IPS DF 4.7 (cell line): Measurements from ENCODE around the gene KSR1.
"Not testable (repeated sequence)": the region's sequence is repeated elsewhere in the genome, so short reads cannot be mapped to it uniquely, and the experiment has no call there.

ENCODE experiments used
- DNase-seq: peaks from one replicate; pipeline ENCODE4 v3.0.0-alpha.2; 2013; ENCODE audit warnings: low spot score; ENCODE audit errors: extremely low read depth

KSR1 gene

DNA sequence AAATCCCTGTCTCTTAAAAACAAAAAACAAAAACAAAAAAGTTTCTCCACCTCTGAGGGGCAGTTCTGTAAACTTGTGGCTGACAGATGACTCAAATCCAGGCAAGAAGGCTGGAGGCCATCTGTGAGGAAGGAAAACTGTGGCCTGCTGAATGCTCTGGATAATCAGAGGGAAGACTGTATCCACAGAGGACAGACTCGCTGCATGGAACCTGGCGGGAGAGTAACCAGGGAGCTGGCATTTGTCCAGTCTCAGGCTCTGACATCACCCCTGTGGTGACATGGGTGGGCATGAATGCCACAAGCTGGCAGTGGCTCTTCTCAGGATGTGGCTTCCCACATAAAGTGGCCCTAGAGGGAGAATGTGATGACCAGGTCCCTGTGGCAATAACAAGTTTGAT is 2.8 kb upstream of the KSR1 start:
- no peak for DNase-seq

DNA sequence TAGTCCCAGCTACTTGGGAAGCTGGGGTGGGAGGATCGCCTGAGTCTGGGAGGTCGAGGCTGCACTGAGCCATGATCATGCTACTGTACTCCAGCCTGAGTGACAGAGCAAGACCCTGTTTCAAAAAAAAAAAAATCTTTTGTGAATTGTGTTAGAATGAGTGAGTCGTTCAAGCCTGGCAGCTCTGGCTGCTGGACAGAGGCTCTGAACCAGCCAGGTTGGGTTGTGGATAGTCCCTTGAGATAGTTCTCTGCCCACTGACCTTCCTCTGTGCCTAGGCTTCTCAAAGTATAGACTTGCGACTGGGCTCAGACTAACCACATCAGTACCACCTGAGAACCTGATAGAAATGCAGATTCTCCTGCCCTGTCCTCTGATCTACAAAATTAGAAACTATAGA is 2.2 kb upstream of the KSR1 start:
- no peak for DNase-seq

DNA sequence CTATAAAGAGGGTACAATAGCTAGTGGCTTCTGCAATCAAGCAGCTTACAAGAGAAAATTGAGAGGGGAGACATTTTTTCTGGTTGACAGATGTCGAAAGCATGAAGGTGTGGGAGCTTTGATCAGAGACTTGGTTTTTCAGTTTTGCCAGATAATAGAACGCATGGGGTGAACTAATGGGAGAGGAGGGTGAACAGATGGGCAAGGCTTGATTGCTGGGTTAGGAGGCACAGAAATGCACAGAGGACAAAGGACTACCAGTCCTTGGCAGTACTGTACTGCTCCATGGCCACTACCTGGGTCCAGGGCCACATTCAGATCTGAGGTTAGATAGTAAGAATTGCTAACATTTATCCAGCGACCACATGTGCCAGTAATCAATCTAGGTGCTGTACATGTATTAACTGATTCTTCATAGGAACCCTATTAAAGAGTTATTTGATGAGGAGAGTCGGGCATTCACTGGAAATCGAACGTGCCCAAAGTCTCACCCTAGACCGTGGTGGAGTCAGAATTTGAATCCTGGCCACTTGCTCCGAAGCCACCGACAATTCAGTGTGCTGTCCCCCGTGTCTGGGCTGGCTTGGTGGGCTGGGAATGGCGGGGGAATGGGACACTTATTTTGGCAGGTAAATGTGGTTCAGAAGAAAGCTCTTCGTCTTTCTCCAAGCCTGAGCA is 873 bp upstream of the KSR1 start:
- DNase-seq, result no peak

DNA sequence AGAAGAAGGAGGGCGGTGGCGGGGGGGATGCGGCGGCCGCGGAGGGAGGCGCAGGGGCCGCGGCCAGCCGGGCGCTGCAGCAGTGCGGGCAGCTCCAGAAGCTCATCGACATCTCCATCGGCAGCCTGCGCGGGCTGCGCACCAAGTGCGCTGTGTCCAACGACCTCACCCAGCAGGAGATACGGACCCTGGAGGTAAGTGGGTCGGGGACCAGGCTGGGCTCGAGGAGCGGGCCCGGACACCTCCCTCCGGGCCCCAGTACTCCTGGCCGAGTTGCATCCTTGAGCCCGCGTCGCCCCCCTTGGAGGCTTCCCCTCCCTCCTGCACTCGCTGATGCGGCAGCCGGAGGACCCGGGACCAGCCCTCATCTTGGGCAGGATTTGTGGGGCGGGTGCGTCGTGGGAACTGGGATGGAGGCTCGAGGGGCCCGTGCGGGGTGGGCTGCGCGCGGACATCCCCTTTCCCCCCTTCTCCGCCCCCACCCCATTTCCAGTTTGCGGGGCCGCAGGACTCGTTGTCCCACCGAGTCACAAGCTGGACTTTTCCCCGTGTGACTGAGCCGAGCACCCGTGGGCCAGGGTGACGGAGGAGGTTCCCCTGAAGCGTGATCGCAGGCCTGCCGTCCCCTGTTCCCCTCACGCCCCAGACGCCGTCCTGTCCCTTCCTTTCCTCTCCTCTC is 572 bp downstream of the KSR1 start:
- DNase-seq, result no peak

DNA sequence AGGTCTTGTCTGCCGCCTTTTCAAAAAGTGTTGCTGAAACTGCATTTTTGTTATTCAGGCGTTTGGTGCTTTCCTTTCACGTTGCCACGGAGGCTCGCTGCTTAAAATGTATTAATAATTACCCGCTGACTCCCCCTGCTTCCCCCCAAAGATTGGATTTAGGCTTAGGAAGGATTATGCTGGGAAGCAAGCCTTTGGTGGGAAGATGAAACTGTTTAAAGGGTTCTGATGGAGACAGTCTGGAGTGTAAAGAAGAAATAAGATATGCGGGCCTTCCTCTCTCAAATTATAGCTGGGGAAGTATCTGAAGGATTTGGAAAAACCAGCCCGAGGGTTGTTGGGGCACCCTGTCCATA is 1.1 kb downstream of the KSR1 start:
- no peak for DNase-seq

DNA sequence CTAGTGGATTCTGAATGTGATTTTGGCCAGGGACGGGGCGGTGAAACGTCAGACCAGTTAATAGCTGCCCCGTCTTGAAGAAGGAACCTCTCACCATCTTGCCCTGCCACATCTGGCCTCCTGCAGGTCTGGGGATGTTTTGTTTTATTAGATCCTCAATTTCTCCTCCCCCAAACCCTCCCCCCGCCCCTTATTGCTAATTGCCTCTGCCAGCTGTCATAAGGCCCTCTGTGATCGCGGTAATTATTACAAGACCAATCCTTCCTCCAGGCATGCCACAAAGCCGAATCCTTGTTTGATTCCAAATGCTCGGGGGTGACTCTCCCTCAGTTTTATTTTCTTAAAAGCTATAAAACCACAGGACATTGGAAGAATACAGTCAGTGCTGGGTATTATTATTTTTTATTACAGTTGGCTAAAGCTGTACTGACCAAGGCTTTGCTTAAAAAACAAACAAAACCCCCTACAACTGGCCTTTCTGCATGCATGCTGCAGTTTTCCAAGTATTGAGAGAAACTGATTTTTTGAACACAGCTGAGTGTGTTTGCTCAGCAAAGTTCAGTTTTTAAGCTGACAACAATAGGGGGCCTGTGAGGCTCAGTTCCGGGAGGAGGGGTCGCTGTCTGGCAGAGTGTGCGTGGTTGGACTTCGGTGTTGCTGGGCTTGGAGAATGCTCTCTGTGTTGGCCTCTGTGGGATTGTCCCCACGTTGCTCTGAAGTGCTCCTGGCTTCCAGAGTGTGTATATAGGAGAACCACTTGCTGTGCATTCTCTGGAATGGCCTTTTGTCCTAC is 1.7 kb downstream of the KSR1 start:
- no peak for DNase-seq

DNA sequence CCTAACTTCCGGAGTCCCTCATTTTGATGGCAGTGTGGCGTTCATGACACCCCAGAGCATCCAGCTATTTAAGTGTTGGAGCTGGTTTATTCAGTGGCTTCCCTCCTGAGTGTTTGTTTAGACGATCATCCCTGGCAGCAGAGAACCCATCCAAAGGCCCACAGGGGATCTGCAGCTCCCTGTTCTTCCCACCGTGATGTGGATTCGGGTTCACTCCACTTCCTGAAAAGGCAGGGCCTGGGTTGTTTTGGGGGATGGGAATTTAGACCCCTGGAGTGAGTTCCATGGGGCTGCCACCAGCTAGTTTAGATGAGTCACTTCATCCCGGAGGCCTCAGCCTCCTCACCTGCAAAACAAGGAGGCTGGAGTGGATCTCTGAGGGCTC is 2.3 kb downstream of the KSR1 start:
- DNase-seq, result peak; percentile 46

DNA sequence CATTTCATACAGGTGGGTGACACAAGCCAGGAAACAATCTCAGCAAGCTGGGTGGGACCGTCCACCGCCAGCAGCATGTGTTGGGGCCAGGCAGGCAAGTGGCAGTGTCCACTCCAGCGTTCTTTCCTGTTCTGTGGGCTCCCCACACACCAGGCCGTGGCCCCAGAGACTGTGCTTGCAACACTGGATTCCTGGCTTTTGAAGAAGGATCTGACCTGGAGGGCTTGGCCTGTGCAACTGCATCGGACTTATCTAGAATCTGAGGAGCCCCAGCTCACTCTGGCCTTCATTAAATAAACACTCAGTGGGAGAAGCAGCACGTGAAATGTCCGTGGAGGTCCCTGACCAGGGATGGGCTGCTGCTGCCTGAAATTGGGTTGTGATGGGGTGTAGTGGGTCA is 3.2 kb downstream of the KSR1 start:
- DNase-seq, result no peak

DNA sequence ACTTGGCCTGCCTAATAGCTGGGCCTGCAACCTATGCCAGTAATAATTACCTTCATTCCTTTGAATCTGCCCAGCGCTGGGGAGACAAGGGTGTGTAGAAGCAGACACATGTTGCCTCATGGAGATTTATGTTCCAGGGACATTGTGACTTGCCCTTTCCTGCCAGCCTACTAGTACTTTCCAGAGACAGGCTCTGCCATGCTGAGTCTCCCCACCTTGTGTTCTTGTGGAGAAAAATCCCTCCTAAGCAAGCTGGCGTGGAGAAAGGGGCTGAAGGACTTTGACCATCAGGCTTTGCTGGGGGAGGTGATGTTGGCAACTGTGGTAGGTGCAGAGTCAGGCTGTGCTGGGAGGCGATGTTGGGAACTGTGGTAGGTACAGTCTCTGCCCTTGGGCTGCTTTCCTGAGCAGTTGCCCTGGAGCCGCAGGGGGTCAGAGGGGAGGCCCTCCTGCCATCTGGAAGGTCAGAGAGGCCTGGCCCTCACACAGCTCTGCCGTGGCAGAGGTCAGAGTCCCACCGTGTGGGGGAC is 4.0 kb downstream of the KSR1 start:
- DNase-seq, result no peak

DNA sequence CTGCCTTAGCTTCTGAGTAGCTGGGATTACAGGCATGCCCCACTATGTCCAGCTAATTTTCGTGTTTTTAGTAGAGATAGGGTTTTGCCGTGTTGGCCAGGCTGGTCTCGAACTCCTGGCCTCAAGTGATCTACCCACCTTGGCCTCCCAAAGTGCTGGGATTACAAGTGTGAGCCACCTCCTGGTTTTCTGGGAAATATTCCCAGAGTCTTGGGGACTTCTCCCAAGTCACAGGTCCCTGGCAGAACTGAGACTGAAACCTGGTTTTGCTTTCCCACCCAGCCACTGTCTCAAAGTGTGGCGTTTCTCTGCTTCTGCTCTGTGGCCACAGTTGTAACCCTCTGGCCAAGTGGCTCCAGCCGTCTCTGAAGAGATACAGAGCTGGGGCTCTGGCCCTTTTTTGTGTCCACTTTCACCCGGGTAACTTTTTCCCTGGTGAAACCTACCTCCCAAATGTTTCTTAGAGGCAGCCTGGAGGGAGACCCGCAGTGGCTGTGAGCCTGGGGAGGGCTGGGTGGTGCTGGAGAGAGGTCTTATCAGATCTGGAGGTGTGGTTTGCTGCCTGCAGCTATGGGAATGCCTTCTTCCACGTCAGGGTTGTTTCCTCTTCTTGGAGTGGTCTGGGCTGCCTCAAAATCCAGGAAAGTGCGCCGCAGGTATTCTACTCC is 5.1 kb downstream of the KSR1 start:
- no peak for DNase-seq

DNA sequence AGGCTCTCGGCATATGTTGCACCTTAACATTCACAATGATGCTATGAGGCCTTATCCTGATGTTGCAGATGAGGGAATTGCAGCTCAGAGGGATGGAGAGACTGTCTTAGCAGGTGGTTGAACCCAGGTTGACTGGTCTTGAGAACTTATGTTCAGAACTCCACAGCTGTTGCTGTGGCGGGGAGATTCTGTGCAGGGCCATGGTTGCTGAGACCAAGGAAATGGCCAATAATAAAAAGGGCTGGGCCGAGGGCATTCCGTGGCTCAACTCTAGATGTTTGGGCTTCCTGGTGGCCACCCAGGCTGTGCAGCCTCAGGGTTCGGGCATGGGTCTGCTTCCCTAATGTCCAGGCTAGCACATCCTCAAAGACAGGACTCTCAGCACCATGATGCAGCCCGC is 5.9 kb downstream of the KSR1 start:
- DNase-seq, result no peak

DNA sequence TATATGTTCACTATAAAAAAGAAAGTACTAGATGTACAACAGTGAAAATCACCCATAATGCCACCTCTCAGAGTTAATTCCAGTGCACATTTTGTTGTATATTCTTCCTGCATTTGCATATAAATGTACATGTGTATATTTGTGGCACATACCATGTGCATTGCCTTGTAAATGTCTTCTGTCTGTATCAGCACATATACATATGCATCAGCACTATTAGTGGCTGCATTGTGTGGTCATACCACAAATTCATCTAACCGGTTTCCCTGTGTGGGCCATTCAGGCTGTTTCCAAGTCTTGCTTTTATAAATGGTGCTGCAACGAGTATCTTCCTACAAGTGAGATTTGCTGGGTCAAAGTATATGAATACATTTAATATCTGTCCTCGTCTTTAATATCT is 6.5 kb downstream of the KSR1 start:
- DNase-seq, result no peak

DNA sequence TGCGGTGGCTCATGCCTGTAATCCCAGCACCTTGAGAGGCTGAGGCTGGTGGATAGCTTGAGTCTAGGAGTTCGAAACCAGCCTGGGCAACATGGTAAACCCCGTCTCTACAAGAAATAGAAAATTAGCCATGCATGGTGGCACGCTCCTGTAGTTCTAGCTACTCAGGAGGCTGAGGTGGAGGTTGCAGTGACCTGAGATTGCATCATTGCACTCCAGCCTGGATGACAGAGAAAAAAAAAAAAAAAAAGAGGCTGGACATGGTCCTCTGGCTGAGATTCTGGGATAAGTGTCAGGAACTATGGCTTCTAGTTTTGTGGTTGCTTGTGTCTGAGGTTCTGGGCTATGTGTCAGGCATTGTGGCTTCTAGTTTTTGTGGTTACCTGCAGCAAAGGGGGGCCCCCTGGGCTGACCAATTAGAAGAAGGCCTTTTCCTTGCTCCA is 7.0 kb downstream of the KSR1 start:
- DNase-seq, result no peak

DNA sequence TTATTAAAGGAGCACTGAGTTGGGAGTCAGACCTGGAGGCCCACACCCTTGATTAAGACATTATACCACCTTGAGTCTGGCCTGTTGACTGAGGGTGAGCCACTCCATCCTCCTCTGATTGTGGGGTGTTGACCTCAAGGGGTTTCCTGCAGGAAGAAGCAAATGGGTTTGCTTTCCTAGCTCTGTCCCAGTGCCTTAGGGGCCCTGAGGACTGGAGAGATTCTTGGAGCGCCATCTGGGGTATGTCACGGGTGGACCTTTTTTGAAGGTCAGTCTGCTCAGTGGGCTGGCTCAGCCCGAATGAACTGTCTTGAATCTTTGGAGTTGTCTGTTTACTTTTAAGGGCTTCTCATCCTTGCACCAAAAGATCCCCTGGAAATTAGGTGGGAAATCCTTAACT is 7.8 kb downstream of the KSR1 start:
- DNase-seq, result not testable (repeated sequence)

DNA sequence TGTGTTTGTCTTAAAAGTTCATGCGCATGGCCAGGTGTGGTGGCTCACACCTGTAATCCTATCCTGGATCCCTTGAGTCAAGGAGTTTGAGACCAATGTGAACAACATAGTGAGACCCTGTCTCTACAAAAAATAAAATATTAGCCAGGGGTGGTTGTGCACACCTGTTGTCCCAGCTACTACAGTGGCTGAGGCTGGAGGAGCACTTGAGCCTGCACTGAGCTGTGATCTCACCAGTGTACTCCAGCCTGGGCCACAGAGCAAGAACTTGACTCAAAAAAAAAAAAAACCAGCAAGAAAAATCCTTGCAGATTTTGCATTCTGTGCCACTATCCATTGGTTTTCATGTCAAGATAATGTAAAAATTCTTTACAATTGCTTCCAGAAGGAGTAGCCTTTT is 8.2 kb downstream of the KSR1 start:
- no peak for DNase-seq

DNA sequence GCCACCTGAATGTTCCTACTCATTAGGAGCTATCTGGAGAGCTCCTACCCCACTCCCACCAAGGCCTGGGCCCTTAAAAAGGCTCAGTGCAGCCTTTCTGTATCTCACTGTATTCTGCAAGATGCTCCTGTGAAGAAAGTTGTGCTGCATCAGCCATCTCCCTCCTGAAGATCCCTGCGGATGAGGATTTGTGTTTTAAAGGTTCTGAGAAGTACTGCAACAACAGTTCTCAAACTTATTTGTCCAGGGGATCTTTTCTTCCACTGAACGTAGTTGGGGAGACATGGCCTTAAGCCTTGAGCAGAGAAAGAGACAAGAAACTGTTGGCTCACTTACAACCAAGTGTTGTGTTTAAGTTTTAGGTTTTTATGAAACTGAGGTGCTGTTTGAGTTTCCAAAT is 9.6 kb downstream of the KSR1 start:
- DNase-seq, result not testable (repeated sequence)

DNA sequence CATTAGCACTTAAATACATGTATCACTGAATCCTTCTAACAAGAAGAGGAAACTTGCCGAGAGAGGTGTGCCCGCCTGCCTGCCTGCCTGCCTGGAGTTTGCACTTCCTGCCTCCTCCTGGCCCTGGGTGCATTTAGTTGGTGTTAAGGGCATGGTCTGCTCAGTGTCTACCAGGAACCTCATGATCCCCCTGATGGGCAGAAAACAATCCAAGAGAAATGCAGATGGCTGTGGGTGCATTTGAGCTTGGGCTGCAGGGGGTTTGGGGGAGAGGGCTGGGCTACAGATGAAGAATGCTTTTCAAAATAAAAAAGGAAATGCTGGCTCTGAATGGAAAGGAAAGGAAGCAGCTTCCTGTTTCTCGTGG is 10.1 kb downstream of the KSR1 start:
- no peak for DNase-seq

DNA sequence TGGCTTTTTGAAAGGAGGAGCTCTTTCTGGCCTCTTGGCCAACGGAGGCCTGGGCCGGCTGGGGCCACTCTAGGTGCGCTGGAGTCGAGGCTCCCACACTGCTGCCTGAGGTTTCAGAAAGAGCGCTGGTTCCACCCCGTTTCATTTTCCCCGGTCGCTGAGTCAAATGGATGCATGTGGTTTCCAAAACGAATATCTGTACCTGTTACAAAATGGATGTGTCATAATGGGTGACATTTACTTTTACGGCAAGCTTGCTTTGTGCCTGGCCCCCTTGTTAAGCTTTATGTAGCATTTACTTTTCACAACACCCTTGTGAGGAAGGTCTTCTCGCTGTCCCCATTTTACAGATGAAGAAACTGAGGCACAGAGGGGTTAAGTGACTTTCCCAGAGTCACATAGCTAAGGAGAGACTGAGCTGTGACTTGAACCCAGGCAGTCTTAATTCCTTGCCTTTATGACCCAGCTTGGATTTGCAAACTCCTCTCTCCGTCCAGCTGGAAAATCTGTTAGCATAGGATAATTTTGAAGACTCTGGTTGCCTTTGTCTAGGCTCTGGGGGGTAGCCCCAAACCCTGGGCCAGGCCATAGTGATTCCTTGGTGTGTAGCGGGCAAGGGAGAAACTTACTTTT is 10.6 kb downstream of the KSR1 start:
- DNase-seq, result no peak

DNA sequence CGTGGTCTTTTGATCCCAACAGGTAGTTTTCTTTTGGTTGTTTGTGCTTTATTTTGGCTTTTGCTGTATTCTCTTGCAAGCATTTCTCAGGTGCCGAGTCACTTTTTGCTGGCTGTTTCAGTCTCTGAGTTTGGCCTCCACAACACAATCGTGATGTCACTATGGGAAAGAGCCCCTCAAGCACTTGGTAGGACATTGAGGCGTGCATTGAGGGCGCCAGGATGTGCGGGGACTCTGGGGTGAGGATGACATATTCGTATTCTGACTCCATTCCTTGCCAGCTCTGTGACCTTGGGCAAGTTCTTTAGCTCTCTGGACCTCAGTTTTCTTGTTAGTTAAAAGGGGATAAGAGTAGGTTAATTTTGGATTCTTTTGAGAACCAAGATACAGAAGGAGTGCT is 13.0 kb downstream of the KSR1 start:
- DNase-seq, result no peak

DNA sequence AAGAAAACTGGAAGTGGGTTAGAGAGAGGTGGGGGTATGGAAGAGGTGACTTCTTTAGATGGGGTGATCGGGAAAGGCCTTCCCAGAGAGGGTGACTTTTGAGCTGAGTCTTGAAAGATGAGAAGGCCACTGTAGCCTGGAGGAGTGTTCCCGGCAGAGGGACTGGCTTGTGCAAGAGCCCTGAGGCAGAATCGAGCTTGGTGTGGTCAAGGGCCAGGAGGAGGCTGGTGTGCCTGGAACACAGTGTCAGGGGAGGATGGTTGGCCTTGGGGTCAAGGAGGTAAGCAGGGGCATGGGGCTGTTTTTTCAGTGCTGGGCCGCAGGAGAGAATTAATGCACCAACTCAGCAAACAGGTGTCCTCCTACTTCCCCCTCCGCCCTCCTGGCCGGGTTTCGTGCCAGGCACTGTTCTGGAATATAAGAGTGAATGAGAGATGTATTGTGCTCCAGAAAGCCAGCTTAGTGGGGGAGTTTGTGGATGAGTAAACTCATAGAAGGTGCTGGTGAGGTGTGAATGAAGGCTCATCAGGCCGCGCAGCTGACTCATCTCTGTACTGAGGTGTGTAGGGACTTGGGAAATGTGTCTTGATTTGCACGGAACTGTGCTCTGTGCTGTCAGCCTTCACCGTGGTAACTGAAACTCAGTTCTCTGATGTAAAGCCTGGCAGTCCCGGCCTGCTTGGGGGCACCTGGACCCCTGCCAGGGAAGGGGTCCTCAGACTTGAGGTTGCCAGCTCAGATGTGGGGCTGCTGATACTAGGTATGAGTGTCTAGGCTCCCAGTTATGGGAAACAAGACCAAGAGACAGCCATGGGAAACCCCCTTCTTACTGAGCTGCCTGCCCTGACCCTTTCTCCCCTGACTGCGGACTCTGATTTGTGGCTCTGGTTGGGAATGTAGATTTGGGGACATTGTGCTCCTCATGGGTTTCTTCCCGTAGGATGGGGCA is 15.3 kb downstream of the KSR1 start:
- DNase-seq, result no peak
